ENCODE results near the gene KRTAP5-5.
"Not testable (repeated sequence)": the region's sequence is repeated elsewhere in the genome, so short reads cannot be mapped to it uniquely, and the experiment has no call there.

DNA sequence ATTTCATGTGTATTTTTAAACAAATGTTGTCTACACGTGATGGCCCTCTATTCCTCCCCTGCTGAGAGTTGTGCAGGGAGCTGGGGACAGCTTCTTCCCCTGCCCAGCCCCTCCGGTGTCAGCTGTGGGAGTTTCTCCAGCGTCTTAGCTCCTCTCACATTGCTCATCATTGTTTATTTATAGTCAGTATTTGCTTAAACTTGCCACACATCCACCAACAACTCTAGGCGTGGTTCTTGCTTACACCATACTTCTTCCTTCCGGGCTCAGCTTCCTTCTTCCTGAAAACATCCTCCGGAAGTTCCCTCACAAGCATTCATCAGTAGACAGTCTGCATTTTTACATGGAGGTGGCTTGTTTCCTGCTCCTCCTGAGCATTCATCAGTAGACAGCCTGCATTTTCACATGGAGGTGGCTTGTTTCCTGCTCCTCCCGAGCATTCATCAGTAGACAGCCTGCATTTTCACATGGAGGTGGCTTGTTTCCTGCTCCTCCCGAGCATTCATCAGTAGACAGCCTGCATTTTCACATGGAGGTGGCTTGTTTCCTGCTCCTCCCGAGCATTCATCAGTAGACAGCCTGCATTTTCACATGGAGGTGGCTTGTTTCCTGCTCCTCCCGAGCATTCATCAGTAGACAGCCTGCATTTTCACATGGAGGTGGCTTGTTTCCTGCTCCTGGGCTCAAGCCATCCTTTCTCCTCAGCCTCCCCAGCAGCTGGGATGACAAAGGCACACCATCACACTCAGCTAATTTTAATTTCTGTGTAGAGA is 40.2 kb upstream of the KRTAP5-5 start:
- TF ChIP-seq CTCF (conservative IDR thresholded peaks at IDR 0.05; ENCODE audit: low read depth, low read length); EZH2 (IDR thresholded peaks at IDR 0.05; ENCODE audit: borderline replicate concordance, low read depth, low read length, poor library complexity, severe bottlenecking): not testable (repeated sequence)

Data from A673 (cell line).